Sigmoid colon (tissue), 7 donors: ENCODE data around the gene RIMS4. TPM values are rescaled to one million over a fixed set of nuclear protein-coding genes. Genes with fewer than 3 reads are reported as not detected.

Experiments used
- DNase-seq: peaks from one replicate; pipeline ENCODE4 v3.0.0-alpha.2; 2019
- H3K27ac ChIP-seq, 4 donors: fragments of 200-600 bp; sonication (generic); one replicate each; pipeline ENCODE4 v1.5.1; 2016 to 2019; ENCODE audit warnings: mild to moderate bottlenecking in 1 of 4
- H3K27me3 ChIP-seq, 3 donors: fragments of 200-600 bp; sonication (generic); one replicate each; pipeline ENCODE4 v1.5.1; 2019; ENCODE audit warnings: mild to moderate bottlenecking in 1 of 3
- H3K36me3 ChIP-seq, 4 donors: fragments of 200-600 bp; sonication (generic); one replicate each; pipeline ENCODE4 v1.5.1; 2016 to 2019
- H3K4me1 ChIP-seq, 4 donors: fragments of 200-600 bp; sonication (generic); one replicate each; pipeline ENCODE4 v1.5.1; 2017 to 2019
- H3K4me3 ChIP-seq, 4 donors: fragments of 200-600 bp; sonication (generic); one replicate each; pipeline ENCODE4 v1.5.1; 2017 to 2019; ENCODE audit warnings: mild to moderate bottlenecking in 2 of 4, moderate library complexity in 1 of 4
- H3K9me3 ChIP-seq, 4 donors: fragments of 200-600 bp in 3 of 4; sonication (generic) in 3 of 4; one replicate each; pipeline versions ENCODE4 v1.5.1 to v1.6.1; 2013 to 2019
- EP300 ChIP-seq, 4 donors: sonication (generic); formaldehyde crosslinking; IDR thresholded peaks; one replicate each; pipeline ENCODE4 v1.6.1; 2017; ENCODE audit warnings: antibody characterized with exemption in 4 of 4
- POLR2A ChIP-seq, 2 donors: fragments of 450-650 bp; IDR thresholded peaks; one replicate each; pipeline ENCODE4 v1.6.1; 2016; ENCODE audit warnings: antibody characterized with exemption in 2 of 2, mild to moderate bottlenecking in 2 of 2, moderate library complexity in 2 of 2
- POLR2AphosphoS5 ChIP-seq, 4 donors: sonication (generic); formaldehyde crosslinking; IDR thresholded peaks; one replicate each; pipeline ENCODE4 v1.6.1; 2017; ENCODE audit warnings: antibody characterized with exemption in 4 of 4
- WGBS, 2 donors: extraction: QIAGEN DNeasy Blood & Tissue Kit; methylation state at CpG; one replicate each; pipeline ENCODE4 v1.1.7; 2013; 5-methylcytosine and 5-hydroxymethylcytosine counted together
- intact Hi-C: fragments of 100-400 bp; cut with DNase I; formaldehyde crosslinking; loops from one replicate; pipeline ENCODE4 v1.15.1; 2023
- polyA plus RNA-seq, 3 donors: library from polyadenylated mRNA; stranded (reverse); fragments of 200-250 nt; gene quantifications; one replicate each; pipeline ENCODE4 v1.2.3, GENCODE V29; 2013
- total RNA-seq, 4 donors: library from RNA; depleted of rRNA; stranded (reverse); fragments of >200 nt; gene quantifications; one replicate each; pipeline ENCODE4 v1.1.0, GENCODE V29; 2016
- TF ChIP-seq, protein P1 (sequence below), 4 experiments: fragments of 450-650 bp in 3 of 4; fragments of 200-600 bp in 1 of 4; IDR thresholded peaks; one replicate each; pipeline ENCODE4 v1.5.1; 2016 to 2019; ENCODE audit warnings: antibody characterized with exemption in 4 of 4, mild to moderate bottlenecking in 3 of 4, moderate library complexity in 2 of 4
- donor health status: healthy with polysubstance abuse.
- donor health status: Bipolar disorder and iron deficiency.
- donor health status: healthy.

Gene RIMS4
- total and polyA plus RNA-seq, 7 donors: 0.14 to 2.1 (median 0.55) TPM

DNA sequence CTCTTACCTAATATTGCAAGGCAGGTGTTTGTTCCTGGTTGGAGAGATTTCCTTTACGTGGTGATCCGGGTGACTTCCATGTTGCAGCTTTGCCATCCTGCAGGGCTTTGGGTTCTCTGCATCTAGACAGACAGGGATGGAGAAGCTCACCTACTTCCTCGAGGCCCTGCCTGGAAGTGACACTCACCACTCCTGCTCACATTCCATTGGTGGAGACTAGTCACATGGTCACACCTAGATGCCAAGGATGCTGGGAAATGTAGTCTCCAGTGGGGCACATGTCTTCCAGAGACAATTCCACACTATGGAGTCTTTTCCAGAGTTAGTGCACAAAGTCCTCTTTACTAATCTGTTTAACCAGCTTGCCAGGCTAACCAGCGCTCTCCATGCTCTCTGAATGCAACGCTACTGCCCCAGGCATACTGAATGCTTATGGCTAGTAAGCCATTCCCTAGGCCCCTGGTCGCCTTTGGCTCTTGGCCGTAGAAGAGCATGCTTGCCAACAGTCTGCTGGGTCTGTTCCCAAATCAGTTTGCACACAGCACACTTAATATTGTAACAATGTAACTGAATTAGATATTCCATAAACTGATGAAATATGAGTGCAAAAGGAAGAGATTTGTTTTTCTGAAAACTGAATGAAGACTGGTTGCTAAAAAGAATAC is 71.4 kb downstream of the RIMS4 start:
- no peak overlapping the region for H3K27ac ChIP-seq
- H3K9me3 ChIP-seq: no peaks in the 10 kb centered on the region
- H3K36me3 ChIP-seq: no peaks in the 10 kb centered on the region
- H3K4me3 ChIP-seq: no peak overlapping the region
- peaks cover 0 to 5% (median 0%) of the 10 kb centered on the region in 3 donors for H3K27me3 ChIP-seq
- WGBS, 2 donors: 78 to 79% methylated on average over 7 of the region's 7 CpGs
- intact Hi-C loops: loop anchor here (10.0 kb wide), 2 partner anchors 204 to 524 kb away; partner anchors contain the start of gene OSER1
- no peak for DNase-seq
- TF ChIP-seq, protein P1, sequence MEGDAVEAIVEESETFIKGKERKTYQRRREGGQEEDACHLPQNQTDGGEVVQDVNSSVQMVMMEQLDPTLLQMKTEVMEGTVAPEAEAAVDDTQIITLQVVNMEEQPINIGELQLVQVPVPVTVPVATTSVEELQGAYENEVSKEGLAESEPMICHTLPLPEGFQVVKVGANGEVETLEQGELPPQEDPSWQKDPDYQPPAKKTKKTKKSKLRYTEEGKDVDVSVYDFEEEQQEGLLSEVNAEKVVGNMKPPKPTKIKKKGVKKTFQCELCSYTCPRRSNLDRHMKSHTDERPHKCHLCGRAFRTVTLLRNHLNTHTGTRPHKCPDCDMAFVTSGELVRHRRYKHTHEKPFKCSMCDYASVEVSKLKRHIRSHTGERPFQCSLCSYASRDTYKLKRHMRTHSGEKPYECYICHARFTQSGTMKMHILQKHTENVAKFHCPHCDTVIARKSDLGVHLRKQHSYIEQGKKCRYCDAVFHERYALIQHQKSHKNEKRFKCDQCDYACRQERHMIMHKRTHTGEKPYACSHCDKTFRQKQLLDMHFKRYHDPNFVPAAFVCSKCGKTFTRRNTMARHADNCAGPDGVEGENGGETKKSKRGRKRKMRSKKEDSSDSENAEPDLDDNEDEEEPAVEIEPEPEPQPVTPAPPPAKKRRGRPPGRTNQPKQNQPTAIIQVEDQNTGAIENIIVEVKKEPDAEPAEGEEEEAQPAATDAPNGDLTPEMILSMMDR (IDR thresholded peaks at IDR 0.05): no peak
- TF ChIP-seq POLR2A (IDR thresholded peaks at IDR 0.05) (no peak), EP300 (IDR thresholded peaks at IDR 0.05) (no peak), POLR2AphosphoS5 (IDR thresholded peaks at IDR 0.05) (no peak)
- H3K4me1 ChIP-seq: peaks cover 0 to 5% (median 0%) of the 10 kb centered on the region in 4 donors

DNA sequence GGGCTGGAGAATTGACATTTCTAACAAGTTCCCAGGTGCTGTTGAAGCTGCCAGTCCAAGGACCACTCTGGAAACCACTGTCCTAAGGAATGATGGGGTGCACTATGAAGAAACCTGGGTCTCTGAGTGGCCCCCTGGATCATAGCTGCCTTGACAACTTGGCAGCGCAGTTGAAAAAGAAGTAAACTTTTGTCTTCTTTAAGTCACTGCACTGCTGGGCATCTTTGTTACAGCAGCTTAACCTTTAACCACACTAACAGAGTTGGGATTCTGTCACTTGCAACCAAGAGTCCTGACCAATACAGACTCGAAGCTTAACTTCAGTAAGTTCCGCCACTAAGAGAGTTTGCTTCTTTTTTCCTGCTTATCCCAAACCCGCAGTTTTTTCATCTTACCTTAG is 73.2 kb downstream of the RIMS4 start:
- Histone ChIP-seq H3K4me1 (peaks cover 0 to 7% (median 3%) of the 10 kb centered on the region in 4 donors), H3K4me3 (no peak overlapping the region), H3K27ac (no peak overlapping the region), H3K36me3 (no peaks in the 10 kb centered on the region), H3K27me3 (no peaks in the 10 kb centered on the region), H3K9me3 (no peaks in the 10 kb centered on the region)
- DNase-seq: no peak
- intact Hi-C loops: loop anchor here (10.0 kb wide), 2 partner anchors 202 to 522 kb away; partner anchors contain the start of gene OSER1
- TF ChIP-seq POLR2A (IDR thresholded peaks at IDR 0.05) (no peak), POLR2AphosphoS5 (IDR thresholded peaks at IDR 0.05) (no peak), EP300 (IDR thresholded peaks at IDR 0.05) (no peak)
- TF ChIP-seq, protein P1 (IDR thresholded peaks at IDR 0.05): no peak
- WGBS, 2 donors: 97 to 98% methylated on average over 4 of the region's 4 CpGs

DNA sequence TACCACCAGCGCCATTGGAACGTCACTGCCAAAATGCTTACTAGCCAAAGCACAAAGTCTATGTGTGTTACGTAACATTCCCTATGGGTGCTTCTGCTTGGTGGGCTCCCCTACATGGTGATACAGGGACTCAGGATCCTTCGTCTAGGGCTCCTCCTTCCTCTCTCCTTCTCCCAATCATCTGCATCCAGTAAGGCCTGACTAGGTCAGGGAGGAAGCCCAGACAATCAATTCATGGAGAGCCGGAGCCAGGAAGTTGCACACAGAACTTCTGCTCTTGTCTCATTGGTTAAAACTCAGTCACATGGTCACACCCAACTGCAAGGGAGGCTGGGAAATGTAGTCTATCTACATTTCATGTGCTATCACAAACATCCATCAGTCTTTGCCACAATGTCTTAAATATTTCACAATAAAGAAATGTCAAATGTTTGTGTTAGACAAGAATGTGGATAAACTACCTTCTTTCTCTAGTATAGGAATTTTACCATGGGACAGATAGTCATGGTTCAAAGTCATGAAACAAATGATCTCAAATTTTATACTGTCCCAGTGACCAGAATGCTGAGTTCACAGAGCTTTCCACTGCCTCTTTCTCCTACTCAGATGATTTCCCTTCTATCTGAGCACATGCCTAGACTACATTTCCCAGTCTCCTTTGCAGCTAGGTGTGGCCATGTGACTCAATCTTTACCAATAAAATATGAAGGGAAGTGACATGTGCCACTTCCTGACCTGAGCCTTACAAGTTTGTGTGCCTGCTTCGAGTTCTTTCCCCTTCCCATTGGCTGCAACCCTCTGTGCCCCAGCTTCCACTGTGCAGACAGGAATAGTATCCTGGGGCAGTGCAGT is 74.0 kb downstream of the RIMS4 start:
- Histone ChIP-seq H3K4me3 (no peak overlapping the region), H3K36me3 (no peaks in the 10 kb centered on the region), H3K9me3 (no peaks in the 10 kb centered on the region), H3K27me3 (no peaks in the 10 kb centered on the region), H3K27ac (peak overlapping the region in 1 of 4 donors; percentile 33), H3K4me1 (peaks cover 0 to 12% (median 6%) of the 10 kb centered on the region in 4 donors)
- 27 to 52% methylated on average over 6 of the region's 6 CpGs for WGBS, 2 donors
- intact Hi-C loops: loop anchor here (10.0 kb wide), 2 partner anchors 202 to 522 kb away; partner anchors contain the start of gene OSER1
- peak; percentile 88 for DNase-seq
- no peak for TF ChIP-seq EP300 (IDR thresholded peaks at IDR 0.05)
- TF ChIP-seq, protein P1 (IDR thresholded peaks at IDR 0.05): no peak
- no peak for TF ChIP-seq POLR2AphosphoS5 (IDR thresholded peaks at IDR 0.05)
- no peak for TF ChIP-seq POLR2A (IDR thresholded peaks at IDR 0.05)

DNA sequence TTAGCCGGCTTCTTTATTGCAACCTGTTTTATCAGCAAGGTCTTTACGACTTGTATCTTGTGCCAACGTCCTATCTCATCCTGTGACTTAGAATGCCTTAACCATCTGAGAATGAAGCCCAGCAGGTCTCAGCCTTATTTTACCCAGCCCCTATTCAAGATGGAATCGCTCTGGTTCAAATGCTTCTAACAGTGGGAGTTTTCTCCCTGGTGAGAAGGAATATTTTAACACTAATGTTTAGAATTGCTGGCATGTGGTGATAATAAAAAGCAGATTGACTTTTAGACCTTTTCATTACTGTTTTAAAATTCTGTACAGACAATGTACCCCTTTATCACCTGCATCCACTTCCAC is 74.6 kb downstream of the RIMS4 start:
- peak overlapping the region in 1 of 4 donors; percentile 33 for H3K27ac ChIP-seq
- 64 to 87% methylated on average over 4 of the region's 4 CpGs for WGBS, 2 donors
- H3K4me3 ChIP-seq: no peak overlapping the region

More for the DNA sequence above, 74.6 kb downstream of the RIMS4 start:
- H3K36me3 ChIP-seq: no peaks in the 10 kb centered on the region
- H3K27me3 ChIP-seq: no peaks in the 10 kb centered on the region
- DNase-seq: no peak
- intact Hi-C loops: loop anchor here (10.0 kb wide), 2 partner anchors 201 to 521 kb away; partner anchors contain the start of gene OSER1
- TF ChIP-seq POLR2AphosphoS5 (IDR thresholded peaks at IDR 0.05) (no peak), POLR2A (IDR thresholded peaks at IDR 0.05) (no peak)
- TF ChIP-seq, protein P1 (IDR thresholded peaks at IDR 0.05): no peak
- H3K4me1 ChIP-seq: peaks cover 0 to 16% (median 8%) of the 10 kb centered on the region in 4 donors
- no peaks in the 10 kb centered on the region for H3K9me3 ChIP-seq
